Activated CD4-positive, alpha-beta T cell treated with anti-CD3 and anti-CD28 coated beads for 36 hours (primary cell): ENCODE data around the gene CNIH3. TPM values are rescaled to one million over a fixed set of nuclear protein-coding genes. Genes with fewer than 3 reads are reported as not detected.

Source experiments
- ATAC-seq: fragments of 200-7000 bp; cut with Tn5 transposase; one replicate; pipeline ENCODE4 v1.10.0; 2021; ENCODE audit warnings: mild to moderate bottlenecking, moderate library complexity
- CTCF ChIA-PET: fragments of 350-600 bp; sonication (Branson Sonifier 250); formaldehyde crosslinking; loops from one replicate; lab custom pipeline; 2021; ENCODE audit warnings: antibody characterized with exemption; lab: Charles Lee
- POLR2A ChIA-PET: fragments of 350-600 bp; sonication (Branson Sonifier 250); formaldehyde crosslinking; loops from one replicate; lab custom pipeline; 2021; ENCODE audit warnings: antibody characterized with exemption, inconsistent platforms; lab: Charles Lee
- DNase-seq: peaks from one replicate; pipeline ENCODE4 v3.0.0-alpha.2; 2020
- H3K27ac Mint-ChIP-seq: one replicate; pipeline ENCODE4 v1.8.0; 2021; ENCODE audit warnings: mixed read lengths
- H3K27me3 Mint-ChIP-seq: one replicate; pipeline ENCODE4 v1.8.0; 2021; ENCODE audit warnings: mixed read lengths
- H3K36me3 Mint-ChIP-seq: one replicate; pipeline ENCODE4 v1.8.0; 2021; ENCODE audit warnings: low read depth, mixed read lengths
- H3K4me1 Mint-ChIP-seq: one replicate; pipeline ENCODE4 v1.8.0; 2021; ENCODE audit warnings: mixed read lengths
- H3K4me3 Mint-ChIP-seq: one replicate; pipeline ENCODE4 v1.8.0; 2021; ENCODE audit warnings: mild to moderate bottlenecking, moderate library complexity, mixed read lengths
- H3K9me3 Mint-ChIP-seq: one replicate; pipeline ENCODE4 v1.8.0; 2021; ENCODE audit warnings: low read depth, mixed read lengths
- intact Hi-C, 2 experiments: fragments of 100-400 bp; cut with DNase I in 1 of 2; cut with micrococcal nuclease in 1 of 2; formaldehyde crosslinking; loops; one replicate each; pipeline versions ENCODE4 v1.14.2 to v1.15.1; 2022 to 2024; cut with DNase I, micrococcal nuclease
- total RNA-seq, 2 experiments: library from RNA; stranded (reverse); gene quantifications; one replicate each; pipeline ENCODE4 v1.2.3, GENCODE V29; 2021

Gene CNIH3
- total RNA-seq, 2 experiments from 2014 or later: 1.5 to 1.8 TPM

DNA sequence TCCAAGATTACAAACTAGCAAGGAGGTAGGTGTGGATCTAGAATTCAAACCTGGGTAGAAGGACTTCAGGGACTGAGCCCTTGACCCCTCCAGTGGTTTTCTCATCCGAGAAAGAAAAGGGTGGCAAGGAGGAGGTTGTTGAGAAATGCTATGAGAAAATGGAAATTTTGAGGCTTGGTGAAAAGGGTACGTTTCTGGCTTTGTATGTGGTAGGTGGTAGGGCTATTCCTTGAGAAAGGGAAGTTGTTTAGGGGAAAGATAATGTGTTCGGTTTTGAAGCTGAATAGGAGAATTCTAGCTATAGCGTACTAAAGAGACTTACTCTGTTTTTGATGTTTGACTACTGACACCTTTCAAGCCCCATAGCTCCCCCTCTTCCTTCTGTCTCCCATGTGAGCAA, 133.8 kb downstream of the CNIH3 start:
- no peak for ATAC-seq
- peaks cover 32% of the 10 kb centered on the region for H3K4me1 Mint-ChIP-seq

DNA sequence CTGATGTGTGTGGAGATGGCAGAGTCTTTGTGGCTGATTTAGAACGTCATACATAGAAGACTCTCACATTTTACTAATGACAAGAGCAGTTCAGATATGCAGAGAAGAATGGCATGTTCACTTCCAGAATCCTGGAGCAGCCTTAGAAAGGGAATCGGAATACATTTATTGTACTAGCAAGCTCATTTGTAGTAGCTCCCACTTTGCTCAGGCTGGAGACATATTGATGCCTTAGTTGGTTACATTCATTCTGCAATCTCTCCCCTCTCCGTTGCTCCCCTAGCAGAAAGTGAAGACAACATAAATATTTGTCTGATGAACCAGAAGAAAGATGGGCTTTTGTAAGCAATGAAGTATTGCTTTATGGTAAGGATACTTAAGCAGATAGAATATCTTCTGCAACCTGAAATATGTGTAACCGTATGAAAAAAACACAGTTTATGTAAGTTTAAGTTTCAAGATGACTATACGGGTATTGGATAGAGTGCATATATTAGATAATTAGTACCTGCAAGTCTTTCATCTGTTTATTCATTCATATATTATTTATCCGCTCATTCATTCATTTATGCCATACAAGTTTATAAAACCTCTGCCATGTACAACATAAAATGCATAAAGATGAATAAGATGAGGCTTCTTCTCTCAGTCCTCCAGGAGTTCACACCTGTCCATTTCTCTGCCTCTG, 135.7 kb downstream of the CNIH3 start:
- Mint-ChIP-seq H3K9me3 (no peaks in the 10 kb centered on the region), H3K36me3 (no peaks in the 10 kb centered on the region), H3K4me3 (no peak overlapping the region), H3K27me3 (peaks cover 9% of the 10 kb centered on the region), H3K27ac (no peak overlapping the region), H3K4me1 (peaks cover 15% of the 10 kb centered on the region)
- intact Hi-C loops: no loop called here
- DNase-seq (no peak), ATAC-seq (no peak)
- ChIA-PET CTCF (interaction anchor here (0.6 kb wide), 1 partner anchor 69 kb away, joined by 3 read pairs; no protein-coding TSS in a partner anchor), POLR2A (no interaction called here)

More for the DNA sequence above, 133.8 kb downstream of the CNIH3 start:
- Mint-ChIP-seq H3K27me3 (peaks cover 9% of the 10 kb centered on the region), H3K27ac (no peak overlapping the region), H3K4me3 (no peak overlapping the region), H3K36me3 (no peaks in the 10 kb centered on the region), H3K9me3 (no peaks in the 10 kb centered on the region)
- DNase-seq: no peak
- intact Hi-C loops: no loop called here
- ChIA-PET POLR2A (no interaction called here), CTCF (interaction anchor here (0.5 kb wide), 1 partner anchor 292 kb away, joined by 3 read pairs; no protein-coding TSS in a partner anchor)

DNA sequence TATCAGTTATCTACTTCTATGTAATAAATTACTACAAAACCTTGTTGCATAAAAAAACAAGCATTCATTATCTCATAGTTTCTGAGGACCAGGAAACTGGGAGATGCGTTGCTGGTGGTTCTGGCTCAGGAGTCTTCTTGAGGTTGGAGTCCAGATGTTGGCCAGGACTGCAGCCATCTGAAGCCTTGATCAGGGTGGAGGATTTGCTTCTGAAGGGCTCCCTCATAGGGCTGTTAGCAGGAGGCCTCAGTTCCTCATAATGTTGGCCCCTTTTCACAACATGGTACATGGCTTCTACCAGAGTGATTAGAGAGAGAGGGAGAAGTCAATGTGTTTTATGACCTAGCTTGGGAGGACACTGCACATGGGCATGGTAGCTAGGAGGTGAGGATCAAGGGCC, 137.4 kb downstream of the CNIH3 start:
- Mint-ChIP-seq H3K9me3 (no peaks in the 10 kb centered on the region), H3K27me3 (peaks cover 9% of the 10 kb centered on the region), H3K36me3 (no peaks in the 10 kb centered on the region), H3K4me1 (peaks cover 12% of the 10 kb centered on the region), H3K4me3 (no peak overlapping the region), H3K27ac (no peak overlapping the region)
- intact Hi-C loops: no loop called here
- ATAC-seq (no peak), DNase-seq (no peak)
- ChIA-PET CTCF (interaction anchor here (0.7 kb wide), 1 partner anchor 117 kb away, joined by 3 read pairs; no protein-coding TSS in a partner anchor), POLR2A (no interaction called here)

DNA sequence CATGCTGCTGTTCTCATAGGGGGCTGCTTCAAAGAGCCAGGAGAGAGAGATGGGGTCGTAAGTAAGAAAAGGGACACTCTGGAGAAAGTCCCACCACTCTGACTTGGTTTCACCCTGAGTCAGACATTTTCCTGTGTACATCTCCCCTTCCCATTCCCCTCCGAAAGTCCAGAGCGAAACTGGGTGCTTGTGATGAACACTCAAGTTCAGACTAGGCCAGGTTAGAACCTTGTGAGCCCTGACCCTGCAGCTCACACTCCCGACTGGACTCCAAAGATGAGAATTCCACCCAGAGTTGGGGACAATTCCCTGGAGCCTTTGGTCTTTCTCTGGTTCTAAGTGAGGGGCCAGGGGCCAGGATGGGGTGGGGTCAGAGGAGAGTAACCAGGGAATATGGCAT, 139.5 kb downstream of the CNIH3 start:
- no peak for ATAC-seq
- Mint-ChIP-seq H3K27me3 (peaks cover 4% of the 10 kb centered on the region), H3K27ac (no peak overlapping the region), H3K4me1 (peaks cover 7% of the 10 kb centered on the region), H3K36me3 (no peaks in the 10 kb centered on the region), H3K9me3 (peaks cover 7% of the 10 kb centered on the region), H3K4me3 (no peak overlapping the region)
- DNase-seq: no peak
- POLR2A ChIA-PET: no interaction called here
- CTCF ChIA-PET: no interaction called here
- intact Hi-C loops: no loop called here

DNA sequence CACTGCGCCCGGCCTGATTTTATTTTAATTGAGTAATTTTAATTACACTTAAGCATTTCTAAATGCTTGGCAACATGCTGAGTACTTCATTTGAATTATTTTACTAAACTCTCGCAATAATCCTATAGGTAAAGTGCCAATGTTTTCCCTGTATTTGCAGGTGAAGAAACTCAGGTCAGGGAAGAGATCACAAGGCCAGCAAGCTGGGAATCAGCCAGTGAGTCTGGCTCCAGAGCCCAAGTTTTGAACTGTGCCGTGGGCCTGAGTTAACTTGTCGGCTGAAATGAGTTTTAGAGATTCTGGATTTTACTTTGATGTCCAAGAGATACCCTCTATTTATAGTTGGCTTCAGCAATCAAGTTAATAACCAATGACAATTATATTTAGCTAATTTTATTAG, 141.4 kb downstream of the CNIH3 start:
- H3K27me3 Mint-ChIP-seq: no peaks in the 10 kb centered on the region
- no peak overlapping the region for H3K4me3 Mint-ChIP-seq
- CTCF ChIA-PET: interaction anchor here (1.7 kb wide), 1 partner anchor 10 kb away, joined by 3 read pairs; no protein-coding TSS in a partner anchor
- POLR2A ChIA-PET: no interaction called here
- H3K36me3 Mint-ChIP-seq: no peaks in the 10 kb centered on the region
- H3K27ac Mint-ChIP-seq: no peak overlapping the region
- H3K4me1 Mint-ChIP-seq: no peaks in the 10 kb centered on the region
- ATAC-seq (no peak), DNase-seq (no peak)
- intact Hi-C loops: no loop called here
- peaks cover 7% of the 10 kb centered on the region for H3K9me3 Mint-ChIP-seq

DNA sequence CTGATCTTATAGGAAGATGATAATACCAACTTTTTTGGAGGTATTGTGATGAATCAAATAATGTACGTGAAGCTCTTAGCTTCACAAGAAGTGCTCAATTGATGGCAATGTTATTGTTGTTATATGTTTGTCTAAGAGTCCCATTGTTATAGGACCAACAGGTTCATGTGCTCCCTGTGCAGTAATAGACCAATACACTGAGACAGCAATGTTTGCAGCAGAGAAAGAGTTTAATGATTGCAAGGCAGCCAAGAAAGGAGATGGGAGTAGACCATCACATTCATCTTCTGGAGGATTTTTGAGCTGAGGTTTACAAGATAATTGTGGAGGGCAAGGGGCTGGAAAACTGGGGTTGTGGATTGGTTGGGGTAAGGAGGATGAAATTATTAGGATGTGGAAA, 143.0 kb downstream of the CNIH3 start:
- Mint-ChIP-seq H3K36me3 (no peaks in the 10 kb centered on the region), H3K4me3 (no peak overlapping the region), H3K4me1 (no peaks in the 10 kb centered on the region), H3K27ac (no peak overlapping the region), H3K27me3 (peaks cover 3% of the 10 kb centered on the region), H3K9me3 (peaks cover 7% of the 10 kb centered on the region)
- intact Hi-C loops: no loop called here
- ATAC-seq (no peak), DNase-seq (no peak)
- CTCF ChIA-PET: interaction anchor here (0.8 to 1.2 kb wide), 4 partner anchors 23 to 163 kb away, joined by 3 to 5 read pairs (median 4); no protein-coding TSS in a partner anchor
- POLR2A ChIA-PET: no interaction called here

DNA sequence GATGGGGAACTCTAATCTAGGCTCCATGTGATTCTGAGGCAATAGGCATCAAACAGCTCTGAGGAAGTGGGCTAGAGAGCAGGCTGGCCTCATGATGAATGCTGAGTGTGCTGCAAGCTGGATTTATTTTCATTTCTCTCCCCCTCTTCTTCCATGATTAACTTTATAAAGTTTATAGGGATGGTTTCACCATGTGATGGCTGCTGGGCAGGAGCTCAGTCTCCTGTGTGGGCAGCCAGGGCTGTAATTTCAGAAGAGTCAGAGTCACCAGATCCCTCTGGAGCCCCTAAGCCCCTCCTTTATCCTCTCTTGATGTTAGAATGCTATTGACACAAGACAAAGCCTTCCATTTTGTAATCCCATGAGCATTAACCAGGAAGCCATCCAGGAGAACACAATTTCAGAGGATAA, 143.6 kb downstream of the CNIH3 start:
- Mint-ChIP-seq H3K9me3 (peaks cover 7% of the 10 kb centered on the region), H3K27me3 (peaks cover 3% of the 10 kb centered on the region), H3K27ac (no peak overlapping the region), H3K4me3 (no peak overlapping the region), H3K36me3 (no peaks in the 10 kb centered on the region), H3K4me1 (no peaks in the 10 kb centered on the region)
- intact Hi-C loops: no loop called here
- ATAC-seq (no peak), DNase-seq (no peak)
- ChIA-PET CTCF (interaction anchor here (0.8 to 1.1 kb wide), 2 partner anchors 24 to 75 kb away, joined by 3 read pairs; no protein-coding TSS in a partner anchor), POLR2A (no interaction called here)

DNA sequence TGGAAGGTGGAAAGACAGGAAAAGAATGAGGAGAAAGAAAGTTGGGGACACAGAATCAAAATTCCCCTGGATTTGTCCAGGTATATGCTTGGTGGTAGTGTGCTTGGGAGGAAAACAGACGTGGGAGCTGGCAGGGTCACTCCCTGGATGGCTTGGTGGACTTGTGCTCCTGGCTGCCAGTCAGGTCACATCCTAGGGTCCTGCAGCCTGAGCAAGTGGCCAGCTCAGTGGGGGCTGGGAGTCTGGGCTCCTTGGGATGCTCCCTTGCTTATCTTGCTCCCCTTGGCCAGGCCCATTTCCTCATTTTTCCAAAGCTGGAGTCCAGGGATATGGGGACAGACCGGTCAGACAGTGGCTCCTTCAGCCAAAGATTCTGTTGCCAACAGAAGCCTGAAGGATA, 144.0 kb downstream of the CNIH3 start:
- ChIA-PET CTCF (interaction anchor here (1.1 kb wide), 1 partner anchor 24 kb away, joined by 3 read pairs; no protein-coding TSS in a partner anchor), POLR2A (no interaction called here)
- H3K9me3 Mint-ChIP-seq: peaks cover 7% of the 10 kb centered on the region
- H3K27me3 Mint-ChIP-seq: peaks cover 3% of the 10 kb centered on the region
- ATAC-seq: no peak
- no peak overlapping the region for H3K27ac Mint-ChIP-seq
- intact Hi-C loops: no loop called here
- H3K4me3 Mint-ChIP-seq: no peak overlapping the region
- no peak for DNase-seq
- no peaks in the 10 kb centered on the region for H3K36me3 Mint-ChIP-seq
- H3K4me1 Mint-ChIP-seq: no peaks in the 10 kb centered on the region

DNA sequence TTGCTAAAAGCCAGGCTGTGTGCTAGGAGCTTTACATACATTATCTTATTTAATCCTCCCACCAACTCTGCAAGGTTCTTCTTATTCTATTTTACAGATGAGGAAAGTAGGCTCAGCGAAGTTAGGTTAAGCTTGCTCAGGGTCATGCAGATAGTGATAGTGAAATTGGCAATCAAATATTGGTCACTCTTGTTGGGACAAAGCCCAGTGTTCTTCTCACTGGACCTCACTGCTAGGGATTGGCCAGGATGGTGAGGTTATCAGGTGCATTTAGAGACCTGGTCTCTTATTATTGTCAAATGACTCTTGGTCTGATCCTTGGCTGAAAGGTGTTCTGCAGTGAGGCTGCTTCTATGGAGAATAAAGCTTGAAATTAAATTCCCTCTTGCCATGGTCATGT, 145.1 kb downstream of the CNIH3 start:
- ChIA-PET POLR2A (no interaction called here), CTCF (no interaction called here)
- no peaks in the 10 kb centered on the region for H3K4me1 Mint-ChIP-seq
- peaks cover 6% of the 10 kb centered on the region for H3K27me3 Mint-ChIP-seq
- intact Hi-C loops: no loop called here
- no peak overlapping the region for H3K27ac Mint-ChIP-seq
- no peaks in the 10 kb centered on the region for H3K36me3 Mint-ChIP-seq
- peaks cover 7% of the 10 kb centered on the region for H3K9me3 Mint-ChIP-seq
- H3K4me3 Mint-ChIP-seq: no peak overlapping the region
- no peak for ATAC-seq
- no peak for DNase-seq

DNA sequence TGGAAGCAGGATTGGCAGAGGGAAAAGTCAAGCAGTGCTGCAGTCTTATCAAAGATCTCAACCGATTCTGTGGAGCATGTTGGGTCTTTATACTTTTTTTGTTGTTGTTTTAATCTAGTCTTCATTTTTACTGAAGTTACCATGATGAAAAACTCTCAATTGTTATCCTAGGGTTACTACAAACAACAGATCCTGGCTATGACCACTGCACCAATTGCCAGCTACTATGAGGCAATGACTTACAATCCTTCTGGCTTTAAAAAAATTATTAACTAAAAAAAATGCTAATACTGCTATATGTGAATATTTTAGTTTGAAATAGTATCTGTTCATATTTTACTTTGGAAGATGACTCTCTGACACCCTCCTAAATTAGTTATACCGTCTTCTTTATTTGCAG, 145.9 kb downstream of the CNIH3 start:
- DNase-seq (no peak), ATAC-seq (no peak)
- Mint-ChIP-seq H3K36me3 (no peaks in the 10 kb centered on the region), H3K9me3 (peaks cover 7% of the 10 kb centered on the region), H3K27ac (no peak overlapping the region), H3K4me1 (no peaks in the 10 kb centered on the region), H3K27me3 (peaks cover 6% of the 10 kb centered on the region), H3K4me3 (no peak overlapping the region)
- CTCF ChIA-PET: no interaction called here
- intact Hi-C loops: no loop called here
- POLR2A ChIA-PET: no interaction called here

DNA sequence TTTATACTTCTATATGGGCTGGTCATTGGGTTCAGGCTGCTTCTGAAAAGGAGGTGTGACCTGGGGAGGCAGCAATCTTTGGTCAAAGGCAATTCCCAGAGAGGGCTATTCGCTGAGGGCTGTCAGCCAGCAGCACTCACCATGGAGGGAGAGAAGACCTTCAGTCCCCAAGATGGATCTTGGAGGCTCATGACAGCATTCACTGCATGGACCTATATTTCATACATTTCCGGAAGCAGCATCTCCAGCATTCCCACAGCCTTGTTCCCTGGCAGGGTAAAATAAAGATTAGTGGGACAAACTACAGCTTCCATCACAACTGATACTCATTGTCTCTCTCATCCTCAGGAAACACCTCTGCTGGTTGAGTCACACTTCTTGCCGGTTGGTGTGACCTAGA, 146.6 kb downstream of the CNIH3 start:
- peaks cover 7% of the 10 kb centered on the region for H3K9me3 Mint-ChIP-seq
- no peak overlapping the region for H3K27ac Mint-ChIP-seq
- H3K36me3 Mint-ChIP-seq: no peaks in the 10 kb centered on the region
- CTCF ChIA-PET: no interaction called here
- H3K4me1 Mint-ChIP-seq: no peaks in the 10 kb centered on the region
- H3K4me3 Mint-ChIP-seq: no peak overlapping the region
- ATAC-seq (no peak), DNase-seq (no peak)
- POLR2A ChIA-PET: no interaction called here
- intact Hi-C loops: no loop called here
- peaks cover 6% of the 10 kb centered on the region for H3K27me3 Mint-ChIP-seq

DNA sequence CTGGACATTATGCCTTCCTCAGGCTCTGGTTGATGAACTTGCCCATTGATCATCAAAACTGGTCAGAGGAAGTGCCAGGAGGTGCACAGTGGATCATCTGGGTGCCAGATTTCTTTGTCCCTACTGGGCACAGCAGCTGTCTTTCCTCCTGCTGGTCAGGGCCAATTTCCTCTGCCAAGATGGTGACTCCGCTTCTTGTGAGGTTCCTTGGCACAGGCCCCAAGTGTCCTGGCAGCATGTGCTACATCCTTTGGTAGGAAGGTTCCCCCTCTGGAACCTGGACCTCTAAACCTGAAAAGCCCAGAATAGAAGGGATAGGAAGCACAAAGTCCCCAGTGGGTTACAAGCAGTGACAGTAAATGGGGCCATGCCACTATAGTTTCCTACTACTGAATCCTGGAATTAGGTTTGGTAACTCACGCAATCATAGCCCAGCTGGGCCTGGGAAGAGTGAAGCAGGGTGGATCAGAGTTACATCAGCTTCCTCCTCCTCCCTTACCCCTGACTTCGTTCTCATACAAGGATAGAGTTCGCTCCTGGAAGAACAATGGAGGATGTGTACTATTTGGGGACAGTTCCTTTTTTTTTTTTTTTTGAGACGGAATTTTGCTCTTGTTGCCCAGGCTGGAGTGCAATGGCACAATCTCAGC, 147.1 kb downstream of the CNIH3 start:
- Mint-ChIP-seq H3K36me3 (no peaks in the 10 kb centered on the region), H3K9me3 (peaks cover 7% of the 10 kb centered on the region), H3K4me1 (no peaks in the 10 kb centered on the region), H3K27me3 (peaks cover 6% of the 10 kb centered on the region), H3K4me3 (no peak overlapping the region), H3K27ac (no peak overlapping the region)
- POLR2A ChIA-PET: no interaction called here
- no peak for ATAC-seq
- CTCF ChIA-PET: no interaction called here
- intact Hi-C loops: no loop called here
- DNase-seq: no peak
